NCI-H1417 (cell line): ENCODE data around the gene PECR.

Experiments used
- DNase-seq, 3 experiments: peaks; one replicate each; lab custom pipeline; 2025; lab: John Stamatoyannopoulos, UW

PECR gene

DNA sequence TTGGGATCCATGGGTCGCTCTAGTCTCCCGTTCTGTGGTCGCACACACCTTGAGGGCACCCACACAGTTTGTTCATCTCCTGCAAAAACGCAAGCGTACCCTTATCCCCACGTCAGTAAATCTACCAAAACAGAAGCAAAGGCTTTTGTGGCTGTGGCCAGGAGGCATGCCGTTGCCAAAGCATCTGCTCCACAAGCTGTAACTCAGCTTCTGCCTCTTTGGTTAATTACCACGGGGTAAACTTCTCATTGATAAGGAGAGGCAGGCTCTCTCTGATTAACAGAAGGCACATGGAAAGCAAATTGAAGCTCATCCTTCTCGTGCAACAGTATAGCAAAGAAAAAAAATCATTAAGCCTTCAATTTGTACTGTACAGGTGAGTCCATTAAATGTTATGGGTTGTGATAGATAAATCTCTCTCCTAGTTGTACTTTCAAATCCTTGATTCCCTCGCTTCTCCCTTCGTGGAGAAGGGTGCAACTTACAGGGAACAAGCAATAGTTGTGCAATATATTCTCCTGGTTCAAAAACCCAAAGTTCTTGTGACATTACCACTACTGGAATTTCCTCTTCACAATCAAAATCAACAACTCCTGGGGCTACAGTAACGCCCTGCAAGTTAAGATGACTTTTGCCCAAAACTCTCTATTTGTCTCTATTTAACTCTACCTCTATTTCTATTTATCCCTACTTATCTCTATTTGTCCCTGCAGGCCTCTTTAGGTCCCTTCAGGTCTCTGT lies 10.3 kb downstream of the PECR start:
- DNase-seq: no peak

DNA sequence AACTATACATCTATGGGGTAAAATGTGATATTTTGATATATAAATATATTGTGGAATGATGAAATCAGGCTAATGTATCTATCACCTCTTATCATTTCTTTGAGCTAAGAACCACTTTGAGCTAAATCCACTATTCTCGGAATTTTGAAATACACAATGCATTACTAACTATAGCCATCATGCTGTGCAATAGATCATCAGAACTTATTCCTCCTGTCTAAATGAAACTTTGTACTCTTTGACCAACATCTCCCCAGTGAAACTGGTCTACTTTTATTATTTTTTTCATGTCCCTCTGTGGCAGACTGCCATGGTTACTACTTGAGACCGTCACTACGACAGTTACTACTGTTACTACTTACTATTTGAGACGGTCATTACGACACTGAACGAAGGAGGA lies 11.4 kb downstream of the PECR start:
- DNase-seq: no peak

GRCh38 chr2:216069028-216069427 lies 12.6 kb downstream of the PECR start:
- no peak for DNase-seq

- no peak for DNase-seq
Measured at GRCh38 chr2:216066230-216066629, 15.4 kb downstream of the PECR start.

DNA sequence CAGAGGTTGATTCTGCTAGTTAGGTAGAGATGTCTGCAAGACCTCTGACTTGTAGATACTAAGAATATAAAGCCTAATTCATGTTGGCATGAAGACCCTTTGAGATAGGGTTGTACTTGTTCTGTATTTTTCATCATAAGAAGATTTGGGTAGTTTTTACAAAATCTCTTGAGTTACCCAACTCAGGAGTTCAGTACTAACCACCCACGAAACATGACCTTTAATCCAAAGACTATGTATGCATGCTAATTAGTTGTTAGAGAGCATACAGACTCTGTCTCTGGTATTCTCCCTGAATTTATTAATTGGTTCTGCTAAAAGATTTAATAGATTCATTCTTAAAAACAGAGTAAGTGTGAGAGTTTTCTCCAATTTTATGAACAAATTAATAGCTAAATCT lies 16.9 kb downstream of the PECR start:
- DNase-seq: no peak

DNA sequence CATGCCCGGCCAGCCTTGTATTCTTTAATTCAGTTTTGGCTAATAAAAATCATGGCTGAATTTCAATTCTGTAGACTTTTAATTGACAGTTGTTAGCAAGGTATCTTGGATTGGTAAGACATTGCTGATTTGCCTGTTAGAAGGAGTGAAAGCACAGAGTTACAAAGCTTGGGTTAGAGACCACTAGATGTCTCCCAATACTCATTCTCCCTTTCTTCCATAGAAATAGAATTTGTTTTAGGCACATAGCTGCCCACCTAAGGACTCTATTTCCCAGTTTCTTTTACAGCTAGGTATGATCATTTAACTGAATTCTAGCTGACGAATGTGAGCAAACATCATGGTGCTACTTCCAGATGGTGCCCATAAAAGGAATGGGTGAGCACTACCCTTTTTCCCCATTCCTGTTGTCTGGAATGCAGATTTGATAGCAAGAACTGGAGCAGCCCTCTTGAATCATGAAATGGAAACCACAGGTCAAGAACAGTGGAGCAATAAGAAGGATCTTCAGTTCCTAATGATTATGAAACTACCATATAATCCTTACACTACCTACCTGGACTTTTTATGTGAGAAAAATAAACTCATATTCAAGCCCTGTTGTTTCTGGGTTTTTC lies 17.5 kb downstream of the PECR start:
- DNase-seq: peak in 1 of 3 experiments; percentile 7

GRCh38 chr2:216059233-216059834 lies 22.3 kb downstream of the PECR start:
- DNase-seq: peak in 1 of 3 experiments; percentile 11

DNA sequence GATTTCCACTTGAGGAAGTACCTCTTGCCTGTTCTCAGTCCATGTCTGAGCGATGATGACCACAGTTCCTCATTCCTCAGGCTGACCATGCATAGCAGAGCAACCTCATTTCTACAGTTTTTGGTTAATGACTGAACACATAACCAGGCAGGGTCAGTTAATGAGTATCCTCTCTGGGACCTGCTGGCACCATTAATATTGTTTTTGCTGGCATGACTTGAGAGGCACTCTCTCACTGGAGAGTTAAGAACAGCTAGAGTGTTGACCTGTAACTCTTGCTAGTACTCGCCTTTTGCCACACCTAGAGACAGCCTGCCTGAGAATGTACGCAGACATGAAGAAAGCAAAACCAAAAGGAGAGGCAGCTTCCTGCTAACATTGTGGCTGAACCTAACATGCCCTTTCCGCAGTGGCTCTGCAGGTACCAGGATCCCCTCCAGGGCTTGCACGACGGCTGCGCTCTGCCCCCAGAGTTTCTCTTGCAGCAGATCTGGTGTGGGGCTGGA lies 23.9 kb downstream of the PECR start:
- no peak for DNase-seq

DNA sequence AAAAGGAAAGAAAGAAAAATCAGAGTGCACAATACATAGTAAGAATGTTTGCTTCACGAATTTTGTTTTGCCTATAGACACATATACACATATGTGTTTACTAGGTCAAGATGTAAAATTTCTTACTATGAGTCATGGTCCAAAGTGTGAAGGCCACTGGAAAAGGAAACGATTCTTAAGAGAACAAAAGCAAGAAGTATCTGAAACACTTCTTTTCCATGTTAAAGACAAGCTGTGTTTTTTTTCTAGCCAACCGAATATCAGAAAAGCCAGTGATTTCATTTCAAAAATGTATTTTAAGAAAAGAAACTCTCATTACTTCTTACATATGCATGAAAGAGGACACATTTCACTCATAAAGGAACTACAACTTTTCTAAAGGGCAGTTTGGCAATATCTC lies 24.9 kb downstream of the PECR start:
- DNase-seq: no peak

- no peak for DNase-seq
Measured at GRCh38 chr2:216055680-216056079, 25.9 kb downstream of the PECR start.

GRCh38 chr2:216052420-216052819 lies 29.2 kb downstream of the PECR start:
- DNase-seq: no peak

DNA sequence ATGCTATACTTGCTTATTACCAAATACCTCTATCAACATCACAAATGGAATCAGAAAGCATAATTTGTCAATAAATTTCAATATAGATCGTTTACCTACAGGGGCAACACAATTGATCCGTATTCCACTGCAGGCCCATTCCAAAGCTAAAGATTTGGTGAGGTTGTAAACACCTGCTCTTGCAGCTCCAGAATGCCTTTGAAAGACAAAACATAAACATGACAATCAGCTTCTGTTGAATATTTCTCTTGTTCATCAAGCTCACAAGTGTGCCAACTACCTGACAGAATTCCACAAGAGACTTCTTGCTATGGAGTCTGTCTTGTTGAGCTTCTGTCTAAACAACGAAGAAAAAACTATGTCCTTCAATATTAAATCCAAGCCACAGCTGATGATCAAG lies 30.3 kb downstream of the PECR start:
- no peak for DNase-seq

- no peak for DNase-seq
Measured at GRCh38 chr2:216049452-216049851, 32.2 kb downstream of the PECR start.

DNA sequence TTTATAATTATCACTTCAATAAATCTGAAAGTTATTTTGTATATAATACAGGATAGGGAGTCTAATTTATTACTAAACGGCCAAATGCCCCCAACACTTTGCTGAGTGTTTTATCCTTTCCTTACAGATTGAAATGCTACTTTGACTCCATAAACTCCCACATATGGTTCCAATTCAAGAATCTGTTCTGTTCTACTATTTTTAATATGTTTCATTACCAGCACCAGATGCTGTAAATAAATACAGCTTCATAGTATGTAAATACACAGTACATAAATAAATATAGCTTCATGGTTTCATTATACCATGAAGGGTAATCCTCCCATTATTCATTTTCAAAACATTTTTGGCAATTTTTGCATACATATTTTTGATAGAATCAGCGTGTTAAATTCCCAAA lies 34.2 kb downstream of the PECR start:
- no peak for DNase-seq

GRCh38 chr2:216044883-216045486 lies 36.6 kb downstream of the PECR start:
- DNase-seq: no peak

DNA sequence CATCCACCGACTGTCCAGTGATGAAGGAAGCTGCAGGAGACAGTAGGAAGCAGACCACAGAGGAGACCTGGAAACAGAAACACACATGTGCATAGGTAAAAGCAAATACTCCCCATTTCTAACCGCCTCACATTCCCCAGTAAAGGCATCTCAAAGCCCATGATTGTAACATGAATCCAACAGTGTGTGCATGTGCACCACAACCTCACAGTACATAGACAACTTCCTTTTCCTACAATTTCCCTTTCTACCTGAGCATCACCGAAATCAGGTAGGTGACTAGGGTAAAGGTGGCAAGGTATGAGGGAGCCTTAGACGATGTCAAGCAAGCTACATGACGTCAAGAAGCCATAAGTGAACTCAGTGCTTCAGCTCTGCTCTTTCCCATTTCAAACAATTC lies 37.7 kb downstream of the PECR start:
- DNase-seq: no peak

DNA sequence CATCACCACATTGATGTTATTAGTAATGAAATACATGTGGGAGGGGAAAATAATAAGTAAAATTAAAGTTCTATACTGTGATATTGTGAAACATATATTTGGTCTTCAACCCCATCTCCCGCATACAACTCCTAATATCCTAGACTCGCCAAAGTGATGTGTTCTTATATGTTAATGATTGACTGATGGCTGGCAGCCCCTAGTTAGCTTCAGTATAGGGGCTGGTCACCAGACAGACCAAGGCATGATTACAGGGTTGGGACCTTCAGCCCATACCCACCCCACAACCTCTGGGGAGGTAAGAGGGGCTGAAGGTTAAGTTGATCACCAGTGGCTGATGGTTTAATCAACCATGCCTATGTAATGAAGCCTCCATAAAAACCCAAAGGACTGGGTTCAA lies 40.2 kb downstream of the PECR start:
- no peak for DNase-seq

GRCh38 chr2:216039918-216040317 lies 41.7 kb downstream of the PECR start:
- DNase-seq: no peak

DNA sequence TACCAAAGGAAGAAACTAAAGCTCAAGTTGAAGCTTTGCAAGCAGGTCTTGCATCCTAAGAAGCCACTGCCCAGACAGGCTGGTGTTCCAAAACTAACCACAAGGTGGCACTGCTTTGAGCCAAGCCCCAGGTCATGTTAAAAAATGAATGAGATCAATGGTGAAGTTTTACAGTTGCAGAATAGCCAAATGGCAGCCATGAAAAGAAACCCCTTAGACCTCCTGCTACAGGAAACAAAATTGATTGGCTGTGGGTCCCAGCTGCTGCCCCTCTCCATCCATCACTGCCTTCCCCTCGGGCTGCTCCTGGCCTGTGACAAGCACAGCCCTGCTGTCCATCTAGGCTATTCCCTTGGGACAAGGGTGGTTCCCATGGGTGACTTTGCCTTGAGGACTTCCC lies 47.5 kb downstream of the PECR start:
- DNase-seq: peak; percentile 35 to 70 (median 41)

DNA sequence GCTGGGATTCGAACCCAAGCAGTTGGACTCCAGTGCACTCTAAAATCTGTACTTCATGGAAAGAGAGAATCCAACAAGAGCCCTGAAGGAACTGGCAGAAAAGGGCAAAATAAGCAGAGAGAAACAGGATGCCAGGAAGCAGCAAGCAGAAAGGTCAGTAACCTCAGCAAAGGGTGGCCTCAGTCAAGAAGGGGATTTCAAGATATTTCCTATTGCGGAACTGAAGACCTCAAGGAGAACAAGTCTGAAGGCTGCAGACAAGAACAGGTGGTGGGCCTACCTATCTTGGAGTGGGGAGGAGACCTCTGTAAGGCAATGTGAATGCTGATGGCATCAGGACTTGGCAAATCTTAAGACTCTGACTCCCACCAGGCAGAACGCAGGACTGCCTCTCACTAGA lies 48.2 kb downstream of the PECR start:
- no peak for DNase-seq

- no peak for DNase-seq
Measured at GRCh38 chr2:216031960-216032689, 49.5 kb downstream of the PECR start.

- no peak for DNase-seq
Measured at GRCh38 chr2:216030216-216030615, 51.4 kb downstream of the PECR start.
